ENCODE data around the gene MAPRE2.

DNA sequence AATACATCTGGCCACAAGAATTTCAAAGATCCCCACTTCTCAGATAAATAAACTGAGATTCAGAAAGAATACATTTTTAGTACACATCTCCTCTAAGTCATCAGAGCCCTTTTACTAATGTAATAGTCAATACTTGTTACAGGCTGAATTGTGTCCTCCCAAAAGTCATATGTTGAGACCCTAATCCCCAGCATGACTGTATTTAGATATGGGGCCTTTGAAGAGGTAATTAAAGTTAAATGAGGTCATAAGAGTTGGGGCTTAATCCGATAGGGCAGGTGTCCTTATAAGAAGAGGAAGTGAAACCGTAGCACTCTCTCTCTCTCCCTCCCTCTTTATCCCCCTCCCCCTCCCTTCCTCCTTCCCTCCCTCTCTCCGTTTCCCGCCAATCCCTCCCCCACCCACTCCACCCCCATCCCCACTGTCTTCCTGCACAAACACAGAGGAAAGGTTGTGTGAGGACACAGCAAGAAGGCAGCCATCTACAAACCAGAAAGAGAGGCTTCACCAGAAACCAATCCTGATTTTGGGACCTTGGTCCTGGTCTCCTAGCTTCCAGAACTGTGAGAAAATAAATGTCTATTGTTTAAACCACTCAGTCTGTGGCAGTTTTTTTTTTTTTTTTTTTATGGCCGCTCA is 133.0 kb downstream of the MAPRE2 start:
- TF ChIP-seq EP300 (IDR thresholded peaks at IDR 0.05; ENCODE audit: low read depth in 2 of 2, low read length in 2 of 2) (no peak), EP300 (CRISPR knock-in tag; IDR thresholded peaks at IDR 0.05; ENCODE audit: borderline replicate concordance) (no peak), KDM4B (CRISPR knock-in tag; IDR thresholded peaks at IDR 0.05) (no peak)
- TF ChIP-seq, protein P1, sequence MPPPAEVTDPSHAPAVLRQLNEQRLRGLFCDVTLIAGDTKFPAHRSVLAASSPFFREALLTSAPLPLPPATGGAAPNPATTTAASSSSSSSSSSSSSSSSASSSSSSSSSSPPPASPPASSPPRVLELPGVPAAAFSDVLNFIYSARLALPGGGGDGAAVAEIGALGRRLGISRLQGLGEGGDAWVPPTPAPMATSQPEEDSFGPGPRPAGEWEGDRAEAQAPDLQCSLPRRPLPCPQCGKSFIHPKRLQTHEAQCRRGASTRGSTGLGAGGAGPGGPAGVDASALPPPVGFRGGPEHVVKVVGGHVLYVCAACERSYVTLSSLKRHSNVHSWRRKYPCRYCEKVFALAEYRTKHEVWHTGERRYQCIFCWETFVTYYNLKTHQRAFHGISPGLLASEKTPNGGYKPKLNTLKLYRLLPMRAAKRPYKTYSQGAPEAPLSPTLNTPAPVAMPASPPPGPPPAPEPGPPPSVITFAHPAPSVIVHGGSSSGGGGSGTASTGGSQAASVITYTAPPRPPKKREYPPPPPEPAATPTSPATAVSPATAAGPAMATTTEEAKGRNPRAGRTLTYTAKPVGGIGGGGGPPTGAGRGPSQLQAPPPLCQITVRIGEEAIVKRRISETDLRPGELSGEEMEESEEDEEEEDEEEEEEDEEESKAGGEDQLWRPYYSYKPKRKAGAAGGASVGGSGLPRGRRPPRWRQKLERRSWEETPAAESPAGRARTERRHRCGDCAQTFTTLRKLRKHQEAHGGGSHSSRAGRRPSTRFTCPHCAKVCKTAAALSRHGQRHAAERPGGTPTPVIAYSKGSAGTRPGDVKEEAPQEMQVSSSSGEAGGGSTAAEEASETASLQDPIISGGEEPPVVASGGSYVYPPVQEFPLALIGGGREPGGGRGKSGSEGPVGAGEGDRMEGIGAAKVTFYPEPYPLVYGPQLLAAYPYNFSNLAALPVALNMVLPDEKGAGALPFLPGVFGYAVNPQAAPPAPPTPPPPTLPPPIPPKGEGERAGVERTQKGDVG (CRISPR knock-in tag; IDR thresholded peaks at IDR 0.05; ENCODE audit: borderline replicate concordance) = no peak

Data from HepG2 (cell line).